Endothelial cell of umbilical vein (primary cell): ENCODE results near the gene PFN3. TPM values are rescaled to one million over a fixed set of nuclear protein-coding genes. Genes with fewer than 3 reads are reported as not detected.

Source experiments
- BruUV-seq: library from RNA; stranded (reverse); fragments of 400-500 nt; replicated peaks from 2 replicates; lab custom pipeline; 2021; lab: Mats Ljungman, UMichigan
- CTCF ChIA-PET: fragments of 300-600, 350-600 bp; sonication (Branson Sonifier 250); formaldehyde crosslinking; loops from one replicate; lab custom pipeline; 2021; ENCODE audit warnings: antibody characterized with exemption, inconsistent platforms; lab: Charles Lee
- POLR2A ChIA-PET: fragments of 300-600, 350-600 bp; sonication (Branson Sonifier 250); formaldehyde crosslinking; loops from one replicate; lab custom pipeline; 2021; ENCODE audit warnings: antibody characterized with exemption, inconsistent platforms; lab: Charles Lee
- DNase-seq: peaks from one replicate; pipeline ENCODE4 v3.0.0-alpha.2; 2011; ENCODE audit warnings: low read depth, low spot score
- FAIRE-seq: peaks from 2 replicates; lab custom pipeline; 2011; peaks lifted over from hg19 to GRCh38; lab: Jason Lieb, UNC
- H2AFZ ChIP-seq: 2 replicates; pipeline ENCODE4 v1.6.0; 2012; ENCODE audit warnings: low read depth, low read length, control low read depth, inconsistent platforms
- H3K27ac ChIP-seq: 2 replicates; pipeline ENCODE4 v1.5.1; 2011; ENCODE audit warnings: low read depth, mild to moderate bottlenecking, control low read depth, low read length, moderate library complexity; ENCODE audit not compliant: insufficient read depth
- H3K27me3 ChIP-seq, 2 experiments: 2 replicates each; pipeline versions ENCODE4 v1.6.0 to v1.6.1; 2011; ENCODE audit warnings: low read length in 2 of 2, mixed read lengths in 1 of 2; ENCODE audit not compliant: control insufficient read depth in 2 of 2, insufficient read depth in 2 of 2
- H3K36me3 ChIP-seq, 2 experiments: 2 replicates in 1 of 2; 3 replicates in 1 of 2; pipeline ENCODE4 v1.5.1; 2011; ENCODE audit warnings: low read length in 2 of 2, mild to moderate bottlenecking in 1 of 2, moderate library complexity in 1 of 2; ENCODE audit not compliant: control insufficient read depth in 2 of 2, insufficient read depth in 2 of 2; ENCODE audit errors: extremely low read depth in 1 of 2
- H3K4me1 ChIP-seq: 3 replicates; pipeline ENCODE4 v1.5.1; 2011; ENCODE audit warnings: mild to moderate bottlenecking, low read length; ENCODE audit not compliant: control insufficient read depth, insufficient read depth; ENCODE audit errors: extremely low read depth
- H3K4me2 ChIP-seq: 2 replicates; pipeline ENCODE4 v1.6.1; 2011; ENCODE audit warnings: low read length, control low read depth, mixed read lengths; ENCODE audit not compliant: insufficient read depth
- H3K4me3 ChIP-seq, 3 experiments: fragments of 200-600 bp in 1 of 3; sonication (generic), shearing (Covaris generic) in 1 of 3; replicated peaks in 1 of 3; 2 replicates each; pipeline ENCODE4 v1.5.1; 2011 to 2016; ENCODE audit warnings: control low read depth in 3 of 3, low read length in 3 of 3, mild to moderate bottlenecking in 2 of 3, inconsistent platforms in 1 of 3, low read depth in 1 of 3, moderate library complexity in 1 of 3; ENCODE audit not compliant: insufficient read depth in 1 of 3
- H3K79me2 ChIP-seq: 2 replicates; pipeline ENCODE4 v1.6.0; 2012; ENCODE audit warnings: low read length, inconsistent platforms; ENCODE audit not compliant: control insufficient read depth, insufficient read depth
- H3K9ac ChIP-seq: replicated peaks from 2 replicates; pipeline ENCODE3; 2011; ENCODE audit warnings: low read length, control low read depth; ENCODE audit not compliant: insufficient read depth; ENCODE audit errors: extremely low read depth
- H3K9me1 ChIP-seq: replicated peaks from 3 replicates; pipeline ENCODE4 v1.6.0; 2011; ENCODE audit warnings: mild to moderate bottlenecking, low read length; ENCODE audit not compliant: control insufficient read depth, insufficient read depth; ENCODE audit errors: extremely low read depth
- H3K9me3 ChIP-seq: replicated peaks from 2 replicates; pipeline ENCODE4 v1.5.1; 2012; ENCODE audit warnings: low read length, inconsistent platforms; ENCODE audit not compliant: control insufficient read depth, insufficient read depth
- H4K20me1 ChIP-seq: replicated peaks from 2 replicates; pipeline ENCODE3; 2011; ENCODE audit warnings: mild to moderate bottlenecking, low read length; ENCODE audit not compliant: control insufficient read depth, insufficient read depth; ENCODE audit errors: extremely low read depth
- CTCF ChIP-seq, 2 donors: IDR thresholded peaks; 1 replicate in 1 of 2; 2 replicates in 1 of 2; pipeline ENCODE4 v1.5.1; 2011; ENCODE audit warnings: low read length in 2 of 2, mild to moderate bottlenecking in 2 of 2, moderate library complexity in 2 of 2, control low read depth in 1 of 2, inconsistent platforms in 1 of 2, low read depth in 1 of 2; ENCODE audit not compliant: insufficient read depth in 1 of 2; ENCODE audit errors: extremely low read depth in 1 of 2
- EZH2 ChIP-seq: IDR thresholded peaks from 2 replicates; pipeline ENCODE4 v1.6.1; 2012; ENCODE audit warnings: borderline replicate concordance, low read depth, mild to moderate bottlenecking, moderate library complexity, low read length, inconsistent platforms; ENCODE audit not compliant: severe bottlenecking
- FOS ChIP-seq: IDR thresholded peaks from 2 replicates; pipeline ENCODE4 v1.6.1; 2011; ENCODE audit warnings: mild to moderate bottlenecking, low read length, moderate library complexity, borderline replicate concordance; ENCODE audit not compliant: insufficient read depth
- GATA2 ChIP-seq: IDR thresholded peaks from 2 replicates; pipeline ENCODE4 v1.7.0; 2011; ENCODE audit warnings: low read depth, mild to moderate bottlenecking, moderate library complexity, mixed read lengths, low read length; ENCODE audit not compliant: insufficient read length, insufficient read depth
- JUN ChIP-seq: IDR thresholded peaks from 2 replicates; pipeline ENCODE4 v1.6.1; 2011; ENCODE audit warnings: borderline replicate concordance, low read depth; ENCODE audit not compliant: insufficient read length, insufficient read depth
- MAX ChIP-seq: IDR thresholded peaks from 2 replicates; pipeline ENCODE4 v1.6.1; 2011; ENCODE audit not compliant: insufficient read depth, insufficient read length
- MYC ChIP-seq: IDR thresholded peaks from one replicate; pipeline ENCODE4 v1.6.1; 2011; ENCODE audit warnings: mild to moderate bottlenecking, low read depth, low read length
- POLR2A ChIP-seq: IDR thresholded peaks from 2 replicates; pipeline ENCODE4 v1.6.1; 2012; ENCODE audit warnings: low read depth, mild to moderate bottlenecking, control low read depth, low read length
- POLR2AphosphoS5 ChIP-seq: IDR thresholded peaks from 2 replicates; pipeline ENCODE4 v1.6.1; 2012; ENCODE audit warnings: low read depth, mild to moderate bottlenecking, control low read depth, low read length, moderate library complexity; ENCODE audit not compliant: insufficient read depth
- dilution Hi-C: fragments of 300-500 bp; cut with MboI; formaldehyde crosslinking; loops from one replicate; pipeline ENCODE4 v1.15.0; 2019; ENCODE audit warnings: low sequenced_read_pairs; ENCODE audit not compliant: extremely low pct_ligation_motif_present
- intact Hi-C: fragments of 100-400 bp; cut with micrococcal nuclease; formaldehyde crosslinking; loops from one replicate; pipeline ENCODE4 v1.10.0; 2022
- polyA plus RNA-seq, 4 experiments: library from polyadenylated mRNA; depleted of rRNA in 3 of 4; stranded (reverse) in 3 of 4; unstranded in 1 of 4; fragments of >200 nt; gene quantifications; 2 replicates each; pipeline versions ENCODE4 v1.2.1 to v1.2.3, GENCODE V29; 2011 to 2012; ENCODE audit warnings: missing spikeins in 1 of 4
- total RNA-seq: library from RNA; stranded (reverse); gene quantifications from 2 replicates; pipeline ENCODE4 v1.2.3, GENCODE V29; 2021

The PFN3 gene
- total and polyA plus RNA-seq, 2 donors (not counting 3 experiments of a cell fraction or from before 2014, with no cell fraction given), result not detected

- Histone ChIP-seq H3K4me1 (peaks cover 18% of the 10 kb centered on the region), H3K9me3 (no peaks in the 10 kb centered on the region), H3K79me2 (no peaks in the 10 kb centered on the region), H4K20me1 (no peaks in the 10 kb centered on the region), H3K4me2 (no peak overlapping the region), H3K27me3 (no peaks in the 10 kb centered on the region), H3K9ac (no peak overlapping the region), H2AFZ (no peak overlapping the region), H3K4me3 (no peak overlapping the region), H3K9me1 (no peaks in the 10 kb centered on the region), H3K36me3 (no peaks in the 10 kb centered on the region), H3K27ac (no peak overlapping the region)
- no peak for DNase-seq
- ChIA-PET POLR2A (no interaction called here), CTCF (interaction anchor here (1.2 to 6.3 kb wide), 4 partner anchors 10 to 29 kb away, joined by 3 to 31 read pairs (median 7); no protein-coding TSS in a partner anchor)
- intact Hi-C loops, result no loop called here
- TF ChIP-seq FOS (no peak), MAX (no peak), CTCF (IDR thresholded peaks at IDR 0.05; ENCODE audit: extremely low read depth in 1 of 2, insufficient read depth in 1 of 2, low read depth in 1 of 2, low read length in 2 of 2) (no peak), MYC (no peak)
- no peak for FAIRE-seq
- dilution Hi-C loops, result no loop called here
- BruUV-seq, result no TSS peak
Measured at GRCh38 chr5:177357146-177357458, 43.4 kb downstream of the PFN3 start.

GRCh38 chr5:177356746-177357145 is 43.7 kb downstream of the PFN3 start:
- no TSS peak for BruUV-seq
- H2AFZ ChIP-seq, result no peak overlapping the region
- H3K9me1 ChIP-seq, result no peaks in the 10 kb centered on the region
- H3K4me1 ChIP-seq, result peaks cover 20% of the 10 kb centered on the region
- DNase-seq (no peak), FAIRE-seq (no peak)
- intact Hi-C loops, result no loop called here
- H3K9me3 ChIP-seq, result no peaks in the 10 kb centered on the region
- no peak overlapping the region for H3K27ac ChIP-seq
- no peaks in the 10 kb centered on the region for H4K20me1 ChIP-seq
- H3K4me2 ChIP-seq, result no peak overlapping the region
- ChIA-PET CTCF (interaction anchor here (1.0 to 6.3 kb wide), 4 partner anchors 10 to 29 kb away, joined by 3 to 31 read pairs (median 4); no protein-coding TSS in a partner anchor), POLR2A (no interaction called here)
- no peak overlapping the region for H3K9ac ChIP-seq
- no peak for TF ChIP-seq EZH2
- TF ChIP-seq CTCF (IDR thresholded peaks at IDR 0.05; ENCODE audit: extremely low read depth in 1 of 2, insufficient read depth in 1 of 2, low read depth in 1 of 2, low read length in 2 of 2), result no peak
- TF ChIP-seq POLR2AphosphoS5, result no peak
- no peak for TF ChIP-seq MYC
- no peak for TF ChIP-seq POLR2A
- TF ChIP-seq GATA2, result no peak
- no peak for TF ChIP-seq JUN
- no peak for TF ChIP-seq FOS
- TF ChIP-seq MAX, result no peak
- no peaks in the 10 kb centered on the region for H3K79me2 ChIP-seq
- no peaks in the 10 kb centered on the region for H3K36me3 ChIP-seq
- H3K27me3 ChIP-seq, result no peaks in the 10 kb centered on the region
- dilution Hi-C loops, result no loop called here
- H3K4me3 ChIP-seq, result no peak overlapping the region
